ENCODE data around the gene HEXIM1.
"Not testable (repeated sequence)": the region's sequence is repeated elsewhere in the genome, so short reads cannot be mapped to it uniquely, and the experiment has no call there.

The HEXIM1 gene

DNA sequence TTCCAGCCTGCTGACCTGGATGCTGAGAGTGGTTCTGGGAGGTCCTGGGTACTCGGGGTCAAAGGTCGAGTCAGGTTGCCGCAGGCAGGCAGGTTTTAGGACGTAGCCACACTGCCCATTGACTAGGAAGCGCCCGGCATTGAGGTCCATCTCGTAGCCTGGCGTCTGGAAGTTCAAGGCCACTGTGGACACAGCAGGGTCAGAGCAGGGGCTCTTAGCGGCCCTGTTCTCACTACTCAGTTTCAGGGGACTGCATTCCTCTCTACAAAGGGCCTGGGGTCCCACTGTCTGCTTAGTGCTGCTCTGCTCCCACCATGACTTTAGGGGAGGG is 34.9 kb upstream of the HEXIM1 start:
- no peak for DNase-seq (ENCODE audit: low read depth, low spot score)

GRCh38 chr17:45114117-45114932 is 34.0 kb upstream of the HEXIM1 start:
- no peak for DNase-seq (ENCODE audit: low read depth, low spot score)

DNA sequence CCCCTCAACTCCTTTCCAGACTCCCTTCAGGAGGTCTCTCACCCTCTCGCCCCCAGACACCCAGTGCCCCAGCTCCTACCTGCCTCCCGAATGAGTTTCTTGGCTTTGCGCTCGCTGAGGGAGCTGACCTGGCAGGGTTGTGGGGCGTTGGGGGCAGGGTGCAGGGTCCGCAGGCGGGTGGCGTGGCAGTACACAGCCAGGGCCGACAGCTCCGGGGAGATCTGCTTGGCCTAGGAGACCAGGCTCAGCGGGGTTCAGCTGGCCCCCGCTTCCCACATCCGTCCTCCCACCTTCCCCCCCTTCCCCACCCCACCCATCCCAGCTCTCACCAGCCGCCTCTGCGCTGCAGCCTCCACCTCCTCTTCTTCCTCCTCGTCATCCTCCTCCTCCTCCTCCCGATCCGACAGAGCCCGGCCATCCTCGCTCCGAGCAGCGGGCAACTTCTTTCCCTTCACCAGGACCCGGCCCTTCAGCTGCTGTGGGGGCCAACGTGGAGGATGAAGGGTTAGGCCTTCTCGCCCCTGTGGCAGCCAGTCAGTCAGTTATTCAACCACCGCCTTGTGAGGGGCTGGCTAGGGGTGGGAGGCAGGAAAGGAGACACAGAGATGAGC is 33.2 kb upstream of the HEXIM1 start:
- no peak for DNase-seq (ENCODE audit: low read depth, low spot score)

GRCh38 chr17:45115871-45116270 is 32.4 kb upstream of the HEXIM1 start:
- DNase-seq (ENCODE audit: low read depth, low spot score): no peak

- DNase-seq (ENCODE audit: low read depth, low spot score): no peak
Measured at GRCh38 chr17:45116434-45117016, 31.8 kb upstream of the HEXIM1 start.

DNA sequence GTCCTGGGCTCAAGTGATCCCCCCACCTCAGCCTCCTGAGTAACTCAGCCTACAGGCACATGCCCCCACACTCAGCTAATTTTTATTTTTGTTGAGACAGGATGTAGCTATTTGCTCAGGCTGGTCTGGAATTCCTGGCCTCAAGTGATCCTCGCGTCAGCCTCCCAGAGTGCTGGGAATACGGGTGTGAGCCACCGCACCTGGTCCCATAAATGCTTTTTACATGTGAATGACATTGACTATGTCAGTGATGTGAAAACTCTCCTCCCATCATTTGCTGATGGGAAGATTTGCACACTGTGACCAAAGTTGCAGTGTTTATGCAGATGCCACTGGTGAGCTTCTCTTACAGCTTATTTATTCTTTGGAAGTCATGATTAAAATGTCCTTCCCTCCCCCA is 30.9 kb upstream of the HEXIM1 start:
- DNase-seq (ENCODE audit: low read depth, low spot score): no peak

- no peak for DNase-seq (ENCODE audit: low read depth, low spot score)
Measured at GRCh38 chr17:45117848-45118646, 30.2 kb upstream of the HEXIM1 start.

DNA sequence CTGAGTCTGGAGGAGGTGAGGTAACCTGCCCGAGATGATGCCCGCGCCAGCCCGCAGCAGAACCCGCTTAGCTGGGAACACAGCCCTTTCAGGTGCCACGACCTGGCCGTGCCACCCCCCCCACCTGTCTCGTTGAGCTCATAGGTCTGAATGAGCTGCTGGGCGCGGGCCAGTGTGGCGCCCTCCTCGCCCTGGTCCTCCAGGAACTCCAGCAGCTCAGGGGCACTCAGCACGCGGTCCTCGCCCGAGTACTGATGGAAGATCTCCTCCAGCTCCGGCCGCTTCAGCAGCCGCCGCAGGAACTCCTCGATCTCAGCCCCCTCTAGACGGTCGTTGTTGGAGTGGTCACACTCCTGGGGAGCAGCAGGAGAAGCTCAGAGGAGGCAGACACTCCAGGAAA is 29.6 kb upstream of the HEXIM1 start:
- no peak for DNase-seq (ENCODE audit: low read depth, low spot score)

DNA sequence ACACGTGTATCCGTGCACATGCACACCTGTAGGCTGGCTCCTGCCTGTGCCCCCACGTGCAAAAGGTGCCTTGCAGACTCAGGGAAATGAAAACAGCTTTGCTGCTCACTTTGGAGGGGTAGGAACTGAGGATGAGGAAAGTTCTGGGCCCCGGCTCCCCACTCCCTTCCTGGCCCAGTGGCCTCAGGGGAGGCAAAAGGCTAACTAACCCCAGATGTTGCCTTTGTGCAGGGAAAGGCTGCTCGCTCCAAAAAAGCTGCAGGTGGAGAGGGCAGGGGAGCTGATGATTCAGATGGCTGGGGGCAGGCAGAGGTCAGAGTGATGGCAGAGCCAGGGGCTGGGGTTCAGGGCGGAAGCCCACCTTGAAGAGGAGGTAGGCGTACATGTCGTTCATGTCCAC is 28.3 kb upstream of the HEXIM1 start:
- no peak for DNase-seq (ENCODE audit: low read depth, low spot score)

- DNase-seq (ENCODE audit: low read depth, low spot score): no peak
Measured at GRCh38 chr17:45120558-45120957, 27.7 kb upstream of the HEXIM1 start.

GRCh38 chr17:45121055-45121454 is 27.2 kb upstream of the HEXIM1 start:
- DNase-seq (ENCODE audit: low read depth, low spot score): no peak

- DNase-seq (ENCODE audit: low read depth, low spot score): no peak
Measured at GRCh38 chr17:45123076-45123770, 25.1 kb upstream of the HEXIM1 start.

- no peak for DNase-seq (ENCODE audit: low read depth, low spot score)
Measured at GRCh38 chr17:45123930-45124796, 24.1 kb upstream of the HEXIM1 start.

DNA sequence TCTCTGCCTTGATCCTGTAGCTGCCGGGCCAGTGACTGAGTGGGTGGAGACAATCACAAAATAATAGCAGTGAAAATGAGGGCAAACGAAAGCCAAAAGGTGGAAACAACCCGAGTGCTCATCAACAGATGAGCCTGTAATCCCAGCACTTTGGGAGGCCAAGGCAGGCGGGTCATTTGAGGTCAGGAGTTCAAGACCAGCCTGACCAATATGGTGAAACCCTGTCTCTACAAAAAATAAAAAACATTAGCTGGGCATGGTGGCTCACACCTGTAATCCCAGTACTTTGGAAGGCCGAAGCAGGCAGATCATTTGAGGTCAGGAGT is 23.5 kb upstream of the HEXIM1 start:
- DNase-seq (ENCODE audit: low read depth, low spot score): not testable (repeated sequence)

- no peak for DNase-seq (ENCODE audit: low read depth, low spot score)
Measured at GRCh38 chr17:45125509-45125908, 22.8 kb upstream of the HEXIM1 start.

GRCh38 chr17:45127207-45127547 is 21.1 kb upstream of the HEXIM1 start:
- DNase-seq (ENCODE audit: low read depth, low spot score): no peak

DNA sequence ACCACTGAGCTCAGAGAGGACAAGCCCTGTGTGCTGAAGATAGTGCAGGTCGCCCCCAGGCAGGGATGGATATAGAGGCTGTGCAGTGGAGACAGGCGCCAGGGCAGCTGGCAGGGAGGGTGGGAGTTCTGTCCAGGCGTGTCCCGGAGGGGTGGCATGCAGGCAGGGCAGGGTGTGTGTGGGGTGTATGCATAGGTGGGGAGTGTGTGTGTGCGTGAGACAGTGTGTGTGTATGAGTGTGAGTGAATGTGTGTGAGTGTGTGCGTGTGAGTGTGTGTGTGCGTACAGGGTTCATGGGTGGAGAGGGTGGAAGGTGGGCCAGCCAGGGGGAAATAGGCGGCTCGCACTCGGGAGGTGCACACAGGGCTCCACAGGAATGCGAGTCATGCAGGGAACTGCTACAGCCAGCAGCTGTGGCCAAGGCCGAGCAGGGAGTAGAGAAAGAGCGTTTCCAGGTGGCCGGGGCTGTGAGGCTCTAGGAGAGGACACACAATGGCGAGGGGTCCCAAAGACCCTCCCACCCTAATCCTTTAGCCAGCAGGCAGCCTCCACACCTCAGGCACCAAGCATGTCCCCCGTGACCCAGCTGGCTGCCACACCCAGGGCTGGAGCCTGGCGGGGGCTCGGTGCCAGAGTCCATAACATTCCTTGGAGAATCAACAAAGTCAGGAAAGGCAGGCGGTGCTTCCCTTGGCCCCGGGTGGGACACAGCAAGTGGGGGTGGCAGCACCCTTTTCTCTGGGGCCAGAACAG is 20.6 kb upstream of the HEXIM1 start:
- DNase-seq (ENCODE audit: low read depth, low spot score): no peak

- DNase-seq (ENCODE audit: low read depth, low spot score): no peak
Measured at GRCh38 chr17:45128331-45128730, 19.9 kb upstream of the HEXIM1 start.

- no peak for DNase-seq (ENCODE audit: low read depth, low spot score)
Measured at GRCh38 chr17:45128989-45129388, 19.3 kb upstream of the HEXIM1 start.

GRCh38 chr17:45129426-45129939 is 18.8 kb upstream of the HEXIM1 start:
- DNase-seq (ENCODE audit: low read depth, low spot score): no peak

Measured in brain pericyte (primary cell).